CD1c-positive myeloid dendritic cell (primary cell): Measurements from ENCODE around the gene CFAP97D2.
"Not testable (repeated sequence)": the region's sequence is repeated elsewhere in the genome, so short reads cannot be mapped to it uniquely, and the experiment has no call there.

Experiments used
- DNase-seq: peaks from one replicate; pipeline ENCODE4 v3.0.0-alpha.2; 2016; ENCODE audit errors: extremely low spot score

The CFAP97D2 gene

DNA sequence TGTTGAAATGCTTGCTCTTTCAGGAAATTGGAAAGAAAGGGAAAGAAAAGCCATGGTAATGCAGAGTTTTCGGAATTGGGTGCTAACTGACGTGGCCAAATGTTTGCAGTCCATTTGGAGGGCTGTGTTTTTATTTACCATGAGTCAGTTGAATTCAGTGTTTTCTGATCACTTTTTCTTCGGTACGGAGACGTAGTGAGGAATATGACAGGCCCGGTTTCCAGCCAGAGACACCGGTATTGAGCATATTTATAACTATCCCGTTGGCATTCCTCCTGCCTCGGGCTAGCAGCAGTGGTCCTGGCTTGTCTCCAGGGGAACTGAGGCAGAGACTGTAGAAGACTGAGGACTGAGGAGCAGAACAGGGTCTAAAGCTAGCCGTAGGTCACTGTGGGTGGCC, 56.6 kb downstream of the CFAP97D2 start:
- DNase-seq: no peak

- DNase-seq: no peak
Measured at GRCh38 chr13:114236227-114236626, 57.2 kb downstream of the CFAP97D2 start.

- DNase-seq: no peak
Measured at GRCh38 chr13:114237415-114238112, 58.5 kb downstream of the CFAP97D2 start.

DNA sequence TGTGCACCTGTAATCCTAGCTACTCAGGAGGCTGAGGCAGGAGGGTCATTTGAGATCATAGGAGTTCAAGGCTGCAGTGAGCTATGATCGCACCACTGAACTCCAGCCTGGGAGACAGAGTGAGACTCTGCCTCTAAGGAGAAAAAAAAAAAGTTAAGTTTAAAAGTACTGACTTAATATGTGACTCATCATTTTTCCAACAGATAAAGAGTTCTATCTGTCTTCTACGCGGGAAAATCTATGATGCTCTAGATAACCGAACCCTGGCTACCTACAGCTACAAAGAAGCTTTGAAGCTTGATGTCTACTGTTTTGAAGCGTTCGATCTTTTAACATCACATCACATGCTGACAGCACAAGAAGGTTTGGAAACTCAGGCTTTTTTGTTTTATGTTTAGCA, 62.9 kb downstream of the CFAP97D2 start:
- no peak for DNase-seq

DNA sequence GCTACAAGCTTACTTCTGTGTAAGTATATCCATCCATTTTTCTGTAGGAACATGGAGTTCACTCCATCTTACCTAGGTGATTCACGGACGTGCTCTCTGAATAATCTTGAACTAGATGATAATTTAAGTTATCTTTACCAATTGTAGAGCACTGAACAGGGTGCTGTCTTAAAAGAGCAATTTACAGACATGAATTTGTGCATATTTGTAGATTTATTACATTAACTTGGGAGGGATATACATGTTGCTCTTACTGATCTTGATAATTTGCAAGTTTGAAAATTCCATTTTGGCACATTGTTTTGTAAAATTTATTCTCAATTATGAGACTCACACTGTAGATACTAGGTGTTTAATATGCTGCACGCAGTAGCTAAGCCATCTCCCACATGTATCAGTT, 64.9 kb downstream of the CFAP97D2 start:
- DNase-seq: no peak

GRCh38 chr13:114244637-114245036, 65.6 kb downstream of the CFAP97D2 start:
- no peak for DNase-seq

- DNase-seq: no peak
Measured at GRCh38 chr13:114248011-114248410, 69.0 kb downstream of the CFAP97D2 start.

- no peak for DNase-seq
Measured at GRCh38 chr13:114249077-114249476, 70.0 kb downstream of the CFAP97D2 start.

DNA sequence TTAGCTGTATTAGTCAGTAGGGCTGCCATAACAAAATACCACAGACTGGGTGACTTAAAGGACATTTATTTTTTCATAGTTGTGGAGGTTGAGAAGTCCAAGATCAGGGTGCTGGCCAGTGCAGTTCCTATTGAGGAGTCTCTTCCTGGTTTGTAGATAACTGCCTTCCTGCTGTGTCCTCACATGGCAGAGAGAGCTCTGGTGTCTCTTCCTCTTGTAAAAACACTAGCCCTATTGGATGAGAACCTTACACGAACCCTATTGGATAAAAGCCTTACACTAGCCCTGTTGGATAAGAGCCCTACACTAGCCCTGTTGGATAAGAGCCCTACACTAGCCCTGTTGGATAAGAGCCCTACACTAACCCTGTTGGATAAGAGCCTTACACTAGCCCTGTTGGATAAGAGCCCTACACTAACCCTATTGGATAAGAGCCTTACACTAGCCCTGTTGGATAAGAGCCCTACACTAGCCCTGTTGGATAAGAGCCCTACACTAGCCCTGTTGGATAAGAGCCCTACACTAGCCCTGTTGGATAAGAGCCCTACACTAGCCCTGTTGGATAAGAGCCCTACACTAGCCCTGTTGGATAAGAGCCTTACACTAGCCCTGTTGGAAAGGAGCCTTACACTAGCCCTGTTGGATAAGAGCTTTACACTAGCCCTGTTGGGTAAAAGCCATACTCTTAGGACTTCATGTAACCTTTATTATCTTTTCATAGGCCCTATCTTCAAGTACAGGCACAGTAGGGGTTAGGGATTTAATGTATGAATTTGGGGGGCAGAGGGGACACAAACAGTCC, 72.8 kb downstream of the CFAP97D2 start:
- DNase-seq: not testable (repeated sequence)

DNA sequence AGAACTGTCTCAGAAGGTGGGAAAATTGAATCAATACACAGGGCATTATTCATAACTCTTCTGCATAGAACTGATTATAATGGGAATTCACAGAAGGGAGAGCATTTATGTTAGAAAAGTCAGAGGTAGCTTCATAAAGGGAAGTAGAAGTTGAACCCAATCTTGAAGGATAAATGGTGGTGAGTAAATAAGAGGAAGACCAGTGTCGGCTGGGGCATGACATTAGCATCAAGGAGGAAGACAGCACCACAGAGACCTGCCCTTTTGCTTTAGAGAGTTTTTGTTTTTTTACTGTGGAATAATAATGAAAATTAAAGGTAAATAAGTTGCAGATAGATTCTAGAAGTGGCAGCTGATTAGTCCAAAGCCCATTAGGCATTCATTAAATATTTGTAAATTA, 77.5 kb downstream of the CFAP97D2 start:
- DNase-seq: no peak

DNA sequence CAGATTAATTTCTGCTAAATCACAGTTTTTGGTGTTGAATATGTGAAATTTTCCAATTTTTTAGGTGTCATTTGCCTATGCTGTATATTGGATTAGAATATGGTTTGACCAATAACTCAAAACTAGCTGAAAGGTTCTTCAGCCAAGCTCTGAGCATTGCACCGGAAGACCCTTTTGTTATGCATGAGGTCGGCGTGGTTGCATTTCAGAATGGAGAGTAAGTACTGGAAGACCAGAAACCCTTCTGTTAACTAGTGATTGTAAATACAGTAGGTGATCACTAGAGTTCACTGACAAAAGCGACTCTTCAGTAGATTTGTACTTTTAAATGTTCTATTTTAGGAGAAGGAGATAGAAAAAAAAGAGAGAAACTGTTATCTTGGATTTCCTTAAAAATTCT, 78.0 kb downstream of the CFAP97D2 start:
- DNase-seq: no peak

GRCh38 chr13:114258589-114258988, 79.5 kb downstream of the CFAP97D2 start:
- DNase-seq: no peak

- DNase-seq: no peak
Measured at GRCh38 chr13:114259374-114259773, 80.3 kb downstream of the CFAP97D2 start.

- no peak for DNase-seq
Measured at GRCh38 chr13:114259974-114260373, 80.9 kb downstream of the CFAP97D2 start.

- no peak for DNase-seq
Measured at GRCh38 chr13:114260814-114261213, 81.8 kb downstream of the CFAP97D2 start.

GRCh38 chr13:114261328-114261965, 82.4 kb downstream of the CFAP97D2 start:
- no peak for DNase-seq

GRCh38 chr13:114263578-114263977, 84.5 kb downstream of the CFAP97D2 start:
- no peak for DNase-seq

DNA sequence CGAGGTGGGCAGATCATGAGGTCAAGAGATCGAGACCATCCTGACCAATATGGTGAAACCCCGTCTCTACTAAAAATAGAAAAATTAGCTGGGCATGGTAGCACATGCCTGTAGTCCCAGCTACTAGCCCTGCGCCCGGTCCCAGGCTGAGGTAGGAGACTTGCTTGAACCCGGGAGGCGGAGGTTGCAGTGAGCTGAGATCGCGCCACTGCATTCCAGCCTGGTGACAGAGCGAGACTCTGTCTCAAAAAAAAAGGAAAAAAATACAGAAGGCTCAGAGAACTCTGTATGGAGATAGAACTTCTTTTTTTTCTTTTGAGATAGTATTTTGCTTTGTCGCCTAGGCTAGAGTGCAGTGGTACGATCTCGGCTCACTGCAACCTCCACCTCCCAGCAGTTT, 85.3 kb downstream of the CFAP97D2 start:
- not testable (repeated sequence) for DNase-seq

- no peak for DNase-seq
Measured at GRCh38 chr13:114264886-114265611, 86.0 kb downstream of the CFAP97D2 start.

- no peak for DNase-seq
Measured at GRCh38 chr13:114266241-114266640, 87.2 kb downstream of the CFAP97D2 start.

- no peak for DNase-seq
Measured at GRCh38 chr13:114268344-114269280, 89.6 kb downstream of the CFAP97D2 start.
